ENCODE measurements around the gene KPNA3. TPM values are rescaled to one million over a fixed set of nuclear protein-coding genes. Genes with fewer than 3 reads are reported as not detected.

KPNA3 gene
- total RNA-seq, 2 donors from 2014 or later, result 30.3 to 30.9 TPM

GRCh38 chr13:49789968-49790367 lies 2.5 kb downstream of the KPNA3 start:
- peaks cover 13 to 23% of the 10 kb centered on the region in 2 donors for H3K4me1 ChIP-seq (ENCODE audit: control insufficient read depth in 1 of 2, low read depth in 2 of 2)
- H3K4me3 ChIP-seq, result no peak overlapping the region
- no peak overlapping the region for H3K27ac ChIP-seq
- TF ChIP-seq CTCF (IDR thresholded peaks at IDR 0.05), result no peak
- no peaks in the 10 kb centered on the region for H3K27me3 ChIP-seq (replicated peaks; ENCODE audit: insufficient read depth)
- no peaks in the 10 kb centered on the region for H3K36me3 ChIP-seq
- ATAC-seq (ENCODE audit: insufficient number of reproducible peaks, low FRiP score, low read depth) (no peak), DNase-seq (ENCODE audit: low spot score) (no peak)
- H3K9me3 ChIP-seq, result no peaks in the 10 kb centered on the region

GRCh38 chr13:49786401-49787008 lies 6.0 kb downstream of the KPNA3 start:
- no peak for DNase-seq (ENCODE audit: low spot score)
- no peak overlapping the region for H3K27ac ChIP-seq
- H3K4me3 ChIP-seq, result no peak overlapping the region
- no peak for TF ChIP-seq CTCF (IDR thresholded peaks at IDR 0.05)
- H3K4me1 ChIP-seq (ENCODE audit: control insufficient read depth in 1 of 2, low read depth in 2 of 2), result peaks cover 16% of the 10 kb centered on the region in 2 donors
- no peaks in the 10 kb centered on the region for H3K9me3 ChIP-seq
- no peaks in the 10 kb centered on the region for H3K36me3 ChIP-seq
- ATAC-seq (ENCODE audit: insufficient number of reproducible peaks, low FRiP score, low read depth), result no peak
- H3K27me3 ChIP-seq (replicated peaks; ENCODE audit: insufficient read depth), result no peaks in the 10 kb centered on the region

- DNase-seq (ENCODE audit: low spot score), result no peak
- H3K27me3 ChIP-seq (replicated peaks; ENCODE audit: insufficient read depth), result no peaks in the 10 kb centered on the region
- H3K4me3 ChIP-seq, result no peak overlapping the region
- no peak overlapping the region for H3K27ac ChIP-seq
- H3K4me1 ChIP-seq (ENCODE audit: control insufficient read depth in 1 of 2, low read depth in 2 of 2), result peaks cover 3 to 4% of the 10 kb centered on the region in 2 donors
- ATAC-seq (ENCODE audit: insufficient number of reproducible peaks, low FRiP score, low read depth), result no peak
- no peaks in the 10 kb centered on the region for H3K9me3 ChIP-seq
- TF ChIP-seq CTCF (IDR thresholded peaks at IDR 0.05), result no peak
- no peaks in the 10 kb centered on the region for H3K36me3 ChIP-seq
Measured at GRCh38 chr13:49784886-49785570, 7.5 kb downstream of the KPNA3 start.

- TF ChIP-seq CTCF (IDR thresholded peaks at IDR 0.05), result no peak
- Histone ChIP-seq H3K4me1 (ENCODE audit: control insufficient read depth in 1 of 2, low read depth in 2 of 2) (peaks cover 0 to 3% of the 10 kb centered on the region in 2 donors), H3K36me3 (no peaks in the 10 kb centered on the region), H3K4me3 (no peak overlapping the region), H3K27ac (no peak overlapping the region), H3K9me3 (no peaks in the 10 kb centered on the region), H3K27me3 (replicated peaks; ENCODE audit: insufficient read depth) (no peaks in the 10 kb centered on the region)
- ATAC-seq (ENCODE audit: insufficient number of reproducible peaks, low FRiP score, low read depth), result no peak
- DNase-seq (ENCODE audit: low spot score), result no peak
Measured at GRCh38 chr13:49783865-49784264, 8.6 kb downstream of the KPNA3 start.

- TF ChIP-seq CTCF (IDR thresholded peaks at IDR 0.05), result no peak
- DNase-seq (ENCODE audit: low spot score) (no peak), ATAC-seq (ENCODE audit: insufficient number of reproducible peaks, low FRiP score, low read depth) (no peak)
- H3K4me1 ChIP-seq (ENCODE audit: control insufficient read depth in 1 of 2, low read depth in 2 of 2), result peaks cover 0 to 3% of the 10 kb centered on the region in 2 donors
- no peaks in the 10 kb centered on the region for H3K27me3 ChIP-seq (replicated peaks; ENCODE audit: insufficient read depth)
- no peaks in the 10 kb centered on the region for H3K9me3 ChIP-seq
- no peak overlapping the region for H3K4me3 ChIP-seq
- H3K36me3 ChIP-seq, result no peaks in the 10 kb centered on the region
- no peak overlapping the region for H3K27ac ChIP-seq
Measured at GRCh38 chr13:49782784-49783183, 9.7 kb downstream of the KPNA3 start.
